Dendritic cell treated with granulocyte-macrophage colony-stimulating factor and Interleukin-4, amounts not matched to agents 40 ng/mL and 50 ng/mL, for 4 days (primary cell): ENCODE measurements around the gene CD53.
A peak's percentile ranks its signal among the peaks of the same experiment; 100 is the strongest.
"Not testable (repeated sequence)": the region's sequence is repeated elsewhere in the genome, so short reads cannot be mapped to it uniquely, and the experiment has no call there.

Experiments used
- H3K27ac Mint-ChIP-seq: one replicate; pipeline ENCODE4 v1.8.0; 2022; ENCODE audit warnings: mild to moderate bottlenecking, mixed read lengths
- H3K27me3 Mint-ChIP-seq: one replicate; pipeline ENCODE4 v1.8.0; 2022; ENCODE audit warnings: mild to moderate bottlenecking, mixed read lengths
- H3K36me3 Mint-ChIP-seq: one replicate; pipeline ENCODE4 v1.8.0; 2022; ENCODE audit warnings: low read depth, mixed read lengths
- H3K4me1 Mint-ChIP-seq: one replicate; pipeline ENCODE4 v1.8.0; 2022; ENCODE audit warnings: low read depth, mixed read lengths
- H3K4me3 Mint-ChIP-seq: one replicate; pipeline ENCODE4 v1.8.0; 2022; ENCODE audit warnings: mild to moderate bottlenecking, moderate library complexity, mixed read lengths
- H3K9me3 Mint-ChIP-seq: one replicate; pipeline ENCODE4 v1.8.0; 2022; ENCODE audit warnings: mixed read lengths
- intact Hi-C: fragments of 100-400 bp; cut with micrococcal nuclease; formaldehyde crosslinking; loops from one replicate; pipeline ENCODE4 v1.15.0; 2022

Gene CD53, protein sequence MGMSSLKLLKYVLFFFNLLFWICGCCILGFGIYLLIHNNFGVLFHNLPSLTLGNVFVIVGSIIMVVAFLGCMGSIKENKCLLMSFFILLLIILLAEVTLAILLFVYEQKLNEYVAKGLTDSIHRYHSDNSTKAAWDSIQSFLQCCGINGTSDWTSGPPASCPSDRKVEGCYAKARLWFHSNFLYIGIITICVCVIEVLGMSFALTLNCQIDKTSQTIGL

DNA sequence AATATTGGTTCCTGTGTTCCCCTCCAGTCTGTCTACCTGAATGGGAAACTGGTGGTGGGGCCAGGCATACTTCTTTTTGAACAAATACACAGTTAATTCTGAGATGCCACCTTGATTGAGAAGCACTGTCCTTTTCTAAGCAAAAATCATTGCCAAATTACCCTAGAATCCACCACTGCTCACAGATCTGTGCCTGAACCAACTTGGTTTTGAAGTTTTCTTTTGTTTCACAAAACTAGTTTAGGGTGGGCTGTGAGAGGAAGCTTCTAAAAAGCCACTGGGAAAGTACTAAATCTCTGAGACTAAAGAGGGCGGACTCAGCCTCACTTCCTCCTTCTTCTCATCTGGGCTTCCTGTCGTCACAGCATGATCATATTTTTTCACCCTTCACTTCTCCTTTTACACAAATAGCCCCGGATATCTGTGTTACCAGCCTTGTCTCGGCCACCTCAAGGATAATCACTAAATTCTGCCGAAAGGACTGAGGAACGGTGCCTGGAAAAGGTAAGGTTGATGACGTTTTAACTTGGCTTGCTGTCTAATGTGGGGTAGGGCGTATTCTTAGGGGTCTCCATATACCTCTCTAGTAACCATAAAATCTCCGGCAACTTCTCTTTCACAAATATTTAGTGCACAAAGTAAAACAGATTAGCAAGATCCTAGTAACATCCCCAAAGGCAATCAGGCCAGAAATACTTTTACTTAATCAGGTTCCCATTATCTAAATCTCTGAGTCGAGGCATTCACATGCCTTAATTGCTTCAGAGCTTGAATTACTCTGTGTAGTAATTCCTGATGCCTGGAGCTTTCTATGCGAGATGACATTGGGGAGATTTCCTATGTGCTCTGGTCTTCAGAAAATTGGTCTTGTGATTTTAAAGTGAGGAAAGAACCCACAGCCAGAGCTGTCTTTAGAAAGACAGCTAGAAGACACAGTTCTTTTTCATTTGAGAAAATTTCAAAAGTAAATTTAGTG lies at the start of gene CD53:
Gene CD53 (plus strand): TSS at position 404 of the 976 bp plus-strand sequence. CDS start 18,261 bp downstream, outside the sequence.
- Mint-ChIP-seq H3K4me1 (peaks cover 52% of the 10 kb centered on the region), H3K27ac (peak within 1 kb of the TSS; percentile 94), H3K9me3 (no peaks in the 10 kb centered on the region), H3K27me3 (no peaks in the 10 kb centered on the region), H3K36me3 (peaks cover 37% of the 10 kb centered on the region), H3K4me3 (peak within 1 kb of the TSS; percentile 94)
- intact Hi-C loops: loop anchor here (5.0 to 10.0 kb wide), 3 partner anchors 89 to 252 kb away; partner anchors contain the start of gene LRIF1

DNA sequence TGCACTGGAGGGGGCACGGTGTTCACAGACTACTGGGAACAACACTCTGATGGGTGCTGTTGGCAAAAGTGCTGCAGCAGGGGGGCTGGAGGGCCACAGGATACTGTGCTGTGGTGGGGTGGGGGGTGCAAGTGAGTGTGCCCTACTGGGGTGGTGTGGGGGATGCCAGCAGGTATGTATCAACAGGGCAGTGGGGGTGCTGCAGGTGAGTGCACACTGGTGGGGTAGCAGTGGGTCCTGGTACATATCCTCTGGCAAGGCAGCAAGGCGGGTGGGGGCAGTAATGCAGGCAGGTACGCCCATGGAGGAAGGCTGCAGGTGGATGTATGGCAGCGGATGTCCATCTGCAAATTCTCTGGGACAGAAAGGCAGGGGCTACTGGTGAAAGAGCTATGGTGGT lies 48.8 kb upstream of the CD53 start:
- intact Hi-C loops: no loop called here
- Mint-ChIP-seq H3K4me3 (no peak overlapping the region), H3K36me3 (no peaks in the 10 kb centered on the region), H3K27ac (no peak overlapping the region), H3K4me1 (no peaks in the 10 kb centered on the region), H3K27me3 (peaks cover 9% of the 10 kb centered on the region), H3K9me3 (no peaks in the 10 kb centered on the region)

DNA sequence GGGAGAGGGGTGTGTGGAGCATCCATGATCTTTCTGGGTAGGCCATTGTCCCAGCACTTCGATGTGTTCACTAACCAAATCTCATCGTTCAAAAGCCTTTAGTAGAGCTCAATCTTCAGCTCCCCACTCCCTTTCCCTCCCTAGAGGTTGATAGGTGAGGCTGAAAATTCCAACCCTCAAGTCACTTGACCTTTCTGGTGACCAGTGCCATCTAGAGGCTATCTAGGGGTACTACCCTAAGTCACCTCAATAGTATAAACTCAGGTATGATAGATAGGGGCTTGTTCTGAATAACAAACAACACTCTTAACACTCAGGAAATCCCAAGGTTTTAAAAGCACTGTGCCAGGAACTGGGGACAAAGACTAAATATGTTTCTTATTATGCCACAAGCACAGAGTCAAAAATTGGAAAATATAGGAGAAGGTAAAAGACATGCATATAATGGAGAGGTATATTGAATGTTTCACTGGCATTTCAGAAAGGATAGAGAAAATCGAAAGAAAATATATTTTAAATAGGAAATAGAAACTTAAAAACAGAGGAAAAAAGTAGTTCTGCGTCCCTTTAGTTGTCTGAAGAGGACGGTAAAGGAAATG lies 42.9 kb upstream of the CD53 start:
- H3K27me3 Mint-ChIP-seq: peaks cover 2% of the 10 kb centered on the region
- H3K36me3 Mint-ChIP-seq: no peaks in the 10 kb centered on the region
- no peaks in the 10 kb centered on the region for H3K4me1 Mint-ChIP-seq
- no peaks in the 10 kb centered on the region for H3K9me3 Mint-ChIP-seq
- H3K4me3 Mint-ChIP-seq: no peak overlapping the region
- no peak overlapping the region for H3K27ac Mint-ChIP-seq
- intact Hi-C loops: no loop called here

DNA sequence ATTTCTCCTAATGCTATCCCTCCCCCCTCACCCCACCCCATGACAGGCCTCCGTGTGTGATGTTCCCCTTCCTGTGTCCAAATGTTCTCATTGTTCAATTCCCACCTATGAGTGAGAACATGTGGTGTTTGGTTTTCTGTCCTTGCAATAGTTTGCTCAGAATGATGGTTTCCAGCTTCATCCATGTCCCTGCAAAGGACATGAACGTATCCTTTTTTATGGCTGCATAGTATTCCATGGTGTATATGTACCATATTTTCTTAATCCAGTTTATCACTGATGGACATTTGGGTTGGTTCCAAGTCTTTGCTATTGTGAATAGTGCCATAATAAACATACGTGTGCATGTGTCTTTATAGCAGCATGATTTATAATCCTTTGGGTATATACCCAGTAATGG lies 39.2 kb upstream of the CD53 start:
- H3K27me3 Mint-ChIP-seq, H3K27ac Mint-ChIP-seq, H3K36me3 Mint-ChIP-seq, H3K9me3 Mint-ChIP-seq, H3K4me1 Mint-ChIP-seq, H3K4me3 Mint-ChIP-seq: not testable (repeated sequence)
- intact Hi-C loops: loop anchor here (1.0 kb wide), 1 partner anchor 13 kb away; no protein-coding TSS in a partner anchor

DNA sequence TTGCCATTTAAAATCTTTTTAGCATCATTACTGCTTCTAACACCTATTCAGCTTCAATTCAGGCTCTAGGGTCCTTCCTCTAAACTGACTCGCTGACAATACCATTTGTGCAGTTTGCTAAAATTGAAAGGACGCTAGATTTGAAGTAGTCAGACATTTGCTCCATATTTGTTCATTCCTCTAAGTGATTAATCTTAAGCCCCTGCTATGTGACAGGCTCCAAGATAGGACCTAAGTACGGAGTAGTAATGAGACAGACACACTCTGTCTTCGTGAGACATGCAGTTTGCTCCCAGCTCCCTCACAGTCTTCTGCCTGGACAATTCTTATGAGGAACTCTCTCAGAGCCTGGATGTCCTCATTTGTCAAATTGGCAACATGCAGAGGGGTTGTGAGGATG lies 26.1 kb upstream of the CD53 start:
- H3K36me3 Mint-ChIP-seq: no peaks in the 10 kb centered on the region
- H3K27me3 Mint-ChIP-seq: no peaks in the 10 kb centered on the region
- intact Hi-C loops: loop anchor here (1.0 kb wide), 1 partner anchor 14 kb away; no protein-coding TSS in a partner anchor
- H3K4me3 Mint-ChIP-seq: no peak overlapping the region
- no peak overlapping the region for H3K27ac Mint-ChIP-seq
- no peaks in the 10 kb centered on the region for H3K4me1 Mint-ChIP-seq
- H3K9me3 Mint-ChIP-seq: no peaks in the 10 kb centered on the region

DNA sequence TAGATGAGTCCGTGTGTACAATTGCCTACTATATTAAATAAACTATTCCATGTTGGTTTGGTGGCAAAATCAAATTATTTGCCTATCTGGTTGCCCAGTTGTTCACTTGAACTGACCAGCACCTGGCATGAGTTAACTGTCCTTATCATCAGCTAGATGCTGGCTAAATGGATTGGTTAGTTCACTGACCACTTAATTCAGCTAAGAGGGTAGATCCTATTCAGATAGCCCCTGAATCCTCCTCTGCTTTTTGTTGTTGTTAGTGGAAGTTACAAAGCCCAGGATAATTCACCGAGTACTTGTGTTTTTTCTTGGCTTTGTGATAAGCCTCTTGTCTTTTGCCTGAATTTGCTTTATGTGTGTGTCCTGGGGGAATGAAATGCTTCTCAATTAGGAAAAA lies 22.8 kb upstream of the CD53 start:
- intact Hi-C loops: no loop called here
- no peaks in the 10 kb centered on the region for H3K36me3 Mint-ChIP-seq
- no peak overlapping the region for H3K4me3 Mint-ChIP-seq
- H3K27me3 Mint-ChIP-seq: no peaks in the 10 kb centered on the region
- peaks cover 14% of the 10 kb centered on the region for H3K4me1 Mint-ChIP-seq
- no peaks in the 10 kb centered on the region for H3K9me3 Mint-ChIP-seq
- H3K27ac Mint-ChIP-seq: no peak overlapping the region

DNA sequence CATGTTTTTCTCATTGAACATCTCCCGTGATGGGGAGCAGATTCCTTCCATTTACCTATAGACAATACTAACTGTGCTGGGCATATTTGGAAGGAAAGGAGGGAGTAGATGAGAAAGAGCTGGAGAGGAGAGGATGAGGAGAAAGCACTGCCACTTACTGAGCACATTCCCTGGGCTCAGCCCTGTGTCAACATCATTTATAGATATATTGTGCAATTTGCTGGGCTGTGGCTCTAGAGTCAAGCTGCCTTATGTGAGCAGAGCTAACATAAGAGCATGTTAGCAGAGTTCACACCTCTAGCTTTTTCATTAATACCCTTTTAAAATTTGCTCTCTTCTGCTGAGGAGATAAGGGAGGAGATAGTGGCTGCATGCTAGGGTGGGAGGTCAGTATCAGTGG lies 22.3 kb upstream of the CD53 start:
- intact Hi-C loops: no loop called here
- H3K27me3 Mint-ChIP-seq: peaks cover 2% of the 10 kb centered on the region
- no peak overlapping the region for H3K27ac Mint-ChIP-seq

DNA sequence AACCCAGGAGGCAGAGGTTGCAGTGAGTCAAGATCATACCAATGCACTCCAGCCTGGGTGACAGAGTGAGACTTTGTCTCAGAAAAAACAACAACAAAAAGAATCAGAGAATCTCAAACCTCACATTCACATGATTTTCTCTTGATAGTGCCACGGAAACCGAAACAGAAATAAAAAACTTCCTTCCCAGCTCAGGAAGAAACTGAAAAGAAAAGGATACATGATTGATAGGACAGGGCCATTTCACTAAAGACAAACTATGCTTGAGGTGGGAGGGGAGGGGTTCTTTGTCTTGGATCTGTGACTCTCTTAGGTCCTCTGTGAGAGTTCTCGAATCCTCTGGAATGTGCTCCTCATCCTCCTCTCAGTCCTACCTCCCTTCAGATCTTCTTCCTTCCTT lies 19.8 kb upstream of the CD53 start:
- intact Hi-C loops: no loop called here
- Mint-ChIP-seq H3K4me1 (peaks cover 16% of the 10 kb centered on the region), H3K4me3 (no peak overlapping the region), H3K36me3 (no peaks in the 10 kb centered on the region), H3K9me3 (no peaks in the 10 kb centered on the region), H3K27ac (no peak overlapping the region), H3K27me3 (peaks cover 2% of the 10 kb centered on the region)

More for the DNA sequence above, 22.3 kb upstream of the CD53 start:
- no peaks in the 10 kb centered on the region for H3K36me3 Mint-ChIP-seq
- peaks cover 14% of the 10 kb centered on the region for H3K4me1 Mint-ChIP-seq
- H3K9me3 Mint-ChIP-seq: no peaks in the 10 kb centered on the region
- no peak overlapping the region for H3K4me3 Mint-ChIP-seq

DNA sequence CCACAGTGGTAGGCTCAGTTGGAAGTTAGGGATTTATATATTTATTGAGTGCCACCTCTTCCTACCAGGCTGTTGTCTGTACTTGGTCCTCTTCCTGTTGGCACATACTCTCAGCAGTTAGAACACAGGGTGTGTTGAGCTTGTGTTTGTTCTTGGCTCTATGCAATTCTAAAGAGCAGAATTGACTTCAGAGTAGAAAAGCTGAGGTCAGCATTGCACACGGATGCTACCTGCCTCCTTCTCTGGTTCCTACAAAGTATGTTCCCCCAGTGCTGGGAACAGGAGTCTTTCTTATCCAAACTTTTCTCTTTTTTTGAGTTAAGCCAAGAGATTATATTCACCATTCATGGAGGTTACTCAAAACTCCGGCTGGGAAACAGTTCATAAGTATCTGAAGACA lies 16.5 kb upstream of the CD53 start:
- peaks cover 29% of the 10 kb centered on the region for H3K4me1 Mint-ChIP-seq
- H3K27ac Mint-ChIP-seq: no peak overlapping the region
- no peaks in the 10 kb centered on the region for H3K9me3 Mint-ChIP-seq
- no peak overlapping the region for H3K4me3 Mint-ChIP-seq
- H3K36me3 Mint-ChIP-seq: no peaks in the 10 kb centered on the region
- H3K27me3 Mint-ChIP-seq: peaks cover 2% of the 10 kb centered on the region
- intact Hi-C loops: no loop called here

DNA sequence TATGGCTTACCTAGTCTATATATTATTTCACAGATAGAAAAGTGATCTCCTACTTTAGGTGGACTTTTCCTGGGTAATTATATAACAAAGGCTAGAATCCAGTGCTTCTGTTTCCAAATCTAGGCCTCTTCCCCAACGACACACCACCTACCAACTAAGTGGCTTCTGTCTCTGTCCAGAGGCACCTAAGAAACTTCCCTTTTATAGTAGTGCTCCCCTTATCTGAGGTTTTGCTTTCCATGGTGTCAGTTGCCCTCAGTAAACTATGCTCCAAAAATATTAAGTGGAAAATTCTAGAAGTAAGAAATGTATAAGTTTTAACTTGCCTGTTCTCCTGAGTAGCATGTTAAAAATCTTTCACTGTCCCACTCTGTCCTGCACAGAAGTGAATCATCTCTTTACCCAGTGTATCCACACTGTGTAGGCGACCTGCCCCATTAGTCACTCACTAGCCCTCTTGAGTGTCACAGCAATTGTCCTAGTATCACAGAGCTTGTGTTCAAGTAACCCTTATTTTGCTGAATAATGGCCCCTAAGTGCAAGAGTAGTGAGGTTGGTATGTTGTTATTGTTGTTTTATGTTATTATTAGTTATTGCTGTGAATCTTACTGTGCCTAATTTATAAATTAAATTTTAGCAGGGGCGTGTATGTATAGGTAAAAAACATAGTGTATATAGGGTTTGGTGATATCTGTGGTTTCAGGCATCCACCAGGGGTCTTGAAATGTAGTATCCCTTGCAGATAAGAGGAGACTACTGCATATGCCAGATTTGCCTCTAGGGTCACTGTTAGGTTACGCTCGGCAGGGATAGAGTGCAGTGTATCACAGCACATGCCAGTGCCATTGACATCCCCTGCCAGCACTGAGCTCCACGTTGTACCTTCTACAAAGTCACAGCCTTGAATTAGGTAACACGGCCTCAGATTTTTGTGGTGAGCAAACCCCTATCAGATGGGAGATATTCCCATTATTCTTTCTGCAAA lies 14.7 kb upstream of the CD53 start:
- peaks cover 2% of the 10 kb centered on the region for H3K27me3 Mint-ChIP-seq
- peaks cover 27% of the 10 kb centered on the region for H3K4me1 Mint-ChIP-seq
- H3K9me3 Mint-ChIP-seq: peaks cover 6% of the 10 kb centered on the region
- no peak overlapping the region for H3K4me3 Mint-ChIP-seq
- H3K36me3 Mint-ChIP-seq: no peaks in the 10 kb centered on the region
- intact Hi-C loops: no loop called here
- no peak overlapping the region for H3K27ac Mint-ChIP-seq

DNA sequence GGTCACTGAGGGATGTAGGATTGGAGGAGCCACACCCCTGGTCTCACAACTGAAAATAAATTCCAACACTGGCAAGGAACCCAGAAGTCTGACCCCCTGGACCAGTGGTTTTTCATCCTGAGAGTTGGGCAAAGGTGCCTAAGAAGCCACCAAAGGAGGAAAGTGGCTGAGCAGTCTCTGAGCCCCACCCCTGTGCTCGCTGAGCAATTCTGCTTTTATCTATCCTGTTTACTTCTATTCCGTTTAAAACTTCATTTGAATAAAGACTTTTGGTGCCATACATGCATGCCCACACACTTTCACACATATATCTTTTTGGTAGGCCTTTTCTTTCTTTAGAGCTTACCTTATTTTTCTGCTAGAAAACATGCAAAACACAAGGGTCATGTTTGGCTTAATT lies 13.9 kb upstream of the CD53 start:
- Mint-ChIP-seq H3K9me3 (peaks cover 6% of the 10 kb centered on the region), H3K4me1 (peaks cover 19% of the 10 kb centered on the region), H3K27ac (no peak overlapping the region), H3K4me3 (no peak overlapping the region), H3K36me3 (no peaks in the 10 kb centered on the region), H3K27me3 (peaks cover 2% of the 10 kb centered on the region)
- intact Hi-C loops: no loop called here

DNA sequence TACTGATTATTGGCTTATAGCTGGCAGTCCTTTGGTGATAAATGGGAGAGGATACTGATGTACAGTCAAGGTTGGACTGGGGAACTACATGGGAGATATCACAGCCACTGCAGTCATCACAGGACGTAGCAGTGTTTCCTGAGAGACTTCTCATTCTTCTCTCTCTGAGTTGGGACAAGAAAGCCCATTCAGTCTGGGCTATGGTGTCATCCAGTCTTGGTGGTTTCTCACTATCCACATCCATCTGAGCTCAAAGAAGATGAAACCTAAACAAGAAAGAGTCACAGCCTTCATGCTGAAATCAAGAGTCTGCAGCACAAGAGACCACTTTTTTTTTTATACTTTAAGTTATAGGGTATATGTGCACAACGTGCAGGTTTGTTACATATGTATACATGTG lies 12.8 kb upstream of the CD53 start:
- peaks cover 2% of the 10 kb centered on the region for H3K27me3 Mint-ChIP-seq
- no peak overlapping the region for H3K4me3 Mint-ChIP-seq
- no peaks in the 10 kb centered on the region for H3K36me3 Mint-ChIP-seq
- peaks cover 15% of the 10 kb centered on the region for H3K4me1 Mint-ChIP-seq
- peaks cover 14% of the 10 kb centered on the region for H3K9me3 Mint-ChIP-seq
- no peak overlapping the region for H3K27ac Mint-ChIP-seq
- intact Hi-C loops: no loop called here

DNA sequence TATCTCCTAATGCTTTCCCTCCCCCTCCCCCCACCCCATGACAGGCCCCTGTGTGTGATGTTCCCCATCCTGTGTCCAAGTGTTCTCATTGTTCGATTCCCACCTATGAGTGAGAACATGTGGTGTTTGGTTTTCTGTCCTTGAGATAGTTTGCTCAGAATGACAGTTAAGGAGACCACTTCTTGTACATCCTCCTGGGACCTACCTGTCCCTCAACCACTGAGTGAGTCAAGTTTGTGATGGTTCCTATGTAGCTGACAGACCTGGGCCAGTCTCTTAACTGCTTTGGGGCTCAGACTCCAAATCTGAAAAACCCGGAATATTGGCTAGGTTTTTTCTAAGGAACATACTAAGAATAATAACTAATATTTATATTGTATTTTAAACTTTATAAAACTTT lies 12.3 kb upstream of the CD53 start:
- H3K27ac Mint-ChIP-seq, H3K4me3 Mint-ChIP-seq, intact Hi-C loops, H3K27me3 Mint-ChIP-seq, H3K36me3 Mint-ChIP-seq: not testable (repeated sequence)
- Mint-ChIP-seq H3K4me1 (peaks cover 15% of the 10 kb centered on the region), H3K9me3 (peaks cover 19% of the 10 kb centered on the region)
